ENCODE results near the gene CD2AP.

CD2AP gene

DNA sequence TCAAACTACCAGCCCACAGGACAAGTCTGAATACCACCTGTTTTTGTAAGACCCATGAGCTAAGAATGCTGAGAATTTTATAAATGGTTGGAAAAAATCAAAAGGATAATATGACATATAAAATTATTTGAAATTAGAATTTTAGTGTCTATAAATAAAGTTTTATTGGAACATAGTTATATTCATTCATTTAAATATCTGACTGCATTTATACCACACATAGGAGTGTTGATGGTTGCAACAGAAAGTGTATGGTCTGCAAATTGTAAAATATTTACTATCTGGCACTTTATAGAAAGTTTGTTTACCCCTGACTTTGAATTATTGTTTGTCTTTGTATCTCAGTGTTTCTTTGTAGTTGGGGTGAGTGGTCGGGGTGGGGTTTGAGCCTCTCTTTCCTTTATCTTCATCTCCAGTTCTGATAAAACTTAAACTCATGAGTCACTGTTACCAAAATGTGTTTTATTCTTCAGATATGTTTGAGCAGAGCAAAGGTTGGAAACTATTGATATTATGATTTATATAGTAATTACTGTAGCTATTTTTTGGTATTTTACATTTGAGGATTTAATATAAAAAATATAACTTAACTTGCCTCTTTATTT lies 55.5 kb downstream of the CD2AP start:
- TF ChIP-seq, protein P1, sequence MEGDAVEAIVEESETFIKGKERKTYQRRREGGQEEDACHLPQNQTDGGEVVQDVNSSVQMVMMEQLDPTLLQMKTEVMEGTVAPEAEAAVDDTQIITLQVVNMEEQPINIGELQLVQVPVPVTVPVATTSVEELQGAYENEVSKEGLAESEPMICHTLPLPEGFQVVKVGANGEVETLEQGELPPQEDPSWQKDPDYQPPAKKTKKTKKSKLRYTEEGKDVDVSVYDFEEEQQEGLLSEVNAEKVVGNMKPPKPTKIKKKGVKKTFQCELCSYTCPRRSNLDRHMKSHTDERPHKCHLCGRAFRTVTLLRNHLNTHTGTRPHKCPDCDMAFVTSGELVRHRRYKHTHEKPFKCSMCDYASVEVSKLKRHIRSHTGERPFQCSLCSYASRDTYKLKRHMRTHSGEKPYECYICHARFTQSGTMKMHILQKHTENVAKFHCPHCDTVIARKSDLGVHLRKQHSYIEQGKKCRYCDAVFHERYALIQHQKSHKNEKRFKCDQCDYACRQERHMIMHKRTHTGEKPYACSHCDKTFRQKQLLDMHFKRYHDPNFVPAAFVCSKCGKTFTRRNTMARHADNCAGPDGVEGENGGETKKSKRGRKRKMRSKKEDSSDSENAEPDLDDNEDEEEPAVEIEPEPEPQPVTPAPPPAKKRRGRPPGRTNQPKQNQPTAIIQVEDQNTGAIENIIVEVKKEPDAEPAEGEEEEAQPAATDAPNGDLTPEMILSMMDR (conservative IDR thresholded peaks at IDR 0.05; ENCODE audit: low read depth, low read length), result no peak
- DNase-seq (ENCODE audit: low read depth), result no peak

DNA sequence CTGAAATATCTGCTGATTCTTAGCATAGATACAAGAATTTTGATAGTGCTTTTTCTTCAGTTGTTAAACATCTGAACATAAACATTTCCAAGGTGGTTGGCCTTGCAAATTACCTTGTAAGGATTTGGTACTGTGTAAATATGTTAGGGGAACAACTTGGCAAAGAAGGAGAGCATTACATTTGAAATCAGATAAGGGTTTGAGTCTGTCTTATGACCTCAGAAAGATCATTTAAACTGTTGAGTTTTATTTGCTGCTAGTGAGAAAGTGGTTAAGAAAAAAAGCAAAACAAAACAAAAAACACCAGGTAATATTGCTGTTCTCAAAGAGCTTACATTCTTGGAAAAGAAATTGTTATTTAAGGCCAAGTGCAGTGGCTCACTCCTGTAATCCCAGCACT lies 56.5 kb downstream of the CD2AP start:
- DNase-seq (ENCODE audit: low read depth), result no peak
- TF ChIP-seq, protein P1 (conservative IDR thresholded peaks at IDR 0.05; ENCODE audit: low read depth, low read length), result no peak
- H3K4me3 ChIP-seq (ENCODE audit: low read depth, low read length), result no peak overlapping the region

More for the DNA sequence above, 55.5 kb downstream of the CD2AP start:
- no peak overlapping the region for H3K4me3 ChIP-seq (ENCODE audit: low read depth, low read length)

DNA sequence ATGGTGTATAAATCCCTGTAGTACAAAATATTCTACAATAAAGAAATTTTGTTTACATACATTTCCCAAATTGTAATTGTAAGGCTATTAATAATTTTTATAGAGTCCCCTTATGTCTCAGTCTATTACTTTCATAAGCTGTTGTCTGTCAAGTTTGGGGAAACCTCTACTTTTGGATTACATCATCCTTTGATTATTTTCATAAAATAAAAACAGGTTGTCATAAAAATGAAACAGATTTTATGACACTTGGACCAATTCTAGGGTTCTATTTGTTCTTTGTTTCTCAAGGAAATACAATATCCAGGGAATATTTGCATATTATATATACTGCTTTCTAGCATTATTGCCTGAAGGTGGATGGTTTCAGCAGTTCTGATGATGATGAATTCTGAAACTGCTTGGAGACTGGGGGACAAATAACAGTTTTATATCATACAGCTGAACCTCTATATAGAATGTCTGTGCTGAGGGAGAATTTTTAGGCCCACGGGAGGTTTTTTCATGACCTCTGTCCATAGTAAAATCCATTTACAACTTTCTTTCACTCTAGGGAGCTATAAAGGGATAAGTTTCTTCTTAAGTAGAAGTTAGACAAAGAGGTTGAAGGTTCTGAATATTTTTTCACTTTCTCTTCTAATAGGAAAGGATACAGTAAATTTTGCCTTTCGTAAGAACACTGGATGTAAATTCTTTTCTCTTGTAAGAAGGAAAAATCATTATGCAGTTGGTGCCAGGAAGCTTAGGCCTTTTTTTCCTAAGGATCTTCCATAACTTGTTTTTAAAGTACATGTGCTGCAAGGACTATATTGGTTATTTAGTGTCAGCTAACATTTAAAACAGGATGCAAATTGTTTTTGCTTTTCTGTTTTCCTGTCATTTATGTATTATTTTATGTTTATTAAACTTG lies 58.0 kb downstream of the CD2AP start:
- TF ChIP-seq, protein P1 (conservative IDR thresholded peaks at IDR 0.05; ENCODE audit: low read depth, low read length), result no peak
- no peak for DNase-seq (ENCODE audit: low read depth)
- H3K4me3 ChIP-seq (ENCODE audit: low read depth, low read length), result no peak overlapping the region

DNA sequence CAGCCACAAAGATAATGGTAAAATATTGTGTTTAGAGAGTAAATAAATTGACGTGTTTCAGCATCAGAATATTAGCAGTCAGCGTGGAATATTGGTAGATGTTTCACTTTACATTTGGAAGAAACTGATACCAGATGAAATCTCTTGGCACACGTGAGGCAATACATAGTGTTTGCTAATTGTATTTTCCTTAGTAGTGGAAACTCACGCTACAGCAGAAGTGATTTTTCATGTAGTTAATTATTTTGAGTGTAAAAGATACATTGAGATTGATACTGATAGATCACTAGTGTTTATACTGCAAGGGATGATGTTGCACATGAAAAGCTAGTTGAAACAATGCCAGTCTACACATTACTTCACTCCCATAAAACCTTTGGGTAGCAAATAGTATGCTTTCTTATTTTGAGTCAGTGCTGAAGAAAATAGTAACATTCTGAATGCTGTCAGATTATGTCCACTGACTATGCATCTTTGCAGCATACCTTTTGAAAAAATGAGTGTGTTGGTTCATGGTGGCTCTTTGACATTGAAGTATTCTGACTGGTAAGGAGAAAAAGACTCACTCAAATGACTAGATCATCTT lies 59.3 kb downstream of the CD2AP start:
- H3K4me3 ChIP-seq (ENCODE audit: low read depth, low read length), result no peak overlapping the region
- TF ChIP-seq, protein P1 (conservative IDR thresholded peaks at IDR 0.05; ENCODE audit: low read depth, low read length), result no peak
- DNase-seq (ENCODE audit: low read depth), result no peak

- H3K4me3 ChIP-seq (ENCODE audit: low read depth, low read length), result no peak overlapping the region
- TF ChIP-seq, protein P1 (conservative IDR thresholded peaks at IDR 0.05; ENCODE audit: low read depth, low read length), result no peak
- DNase-seq (ENCODE audit: low read depth), result no peak
Observed at GRCh38 chr6:47545223-47545622, 67.6 kb downstream of the CD2AP start.

DNA sequence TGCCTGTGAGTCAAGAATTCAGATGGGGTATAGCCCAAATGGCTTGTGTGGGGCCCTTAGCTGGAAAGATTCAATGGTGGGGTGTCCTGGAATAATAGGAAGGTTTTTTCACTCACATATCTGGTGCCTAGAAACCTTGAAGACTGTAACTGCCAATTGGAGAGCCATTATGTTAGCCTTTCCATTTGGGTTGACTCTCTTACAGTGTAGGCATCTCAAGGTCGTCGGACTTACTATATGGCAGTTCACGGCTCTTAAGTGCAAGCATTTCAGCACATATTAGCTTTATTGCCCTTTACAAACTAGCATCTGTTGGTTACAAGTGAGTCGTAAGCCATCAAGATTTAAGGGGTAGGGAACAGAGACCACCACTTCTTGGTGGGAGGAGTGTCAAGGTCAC lies 74.1 kb downstream of the CD2AP start:
- no peak overlapping the region for H3K4me3 ChIP-seq (ENCODE audit: low read depth, low read length)
- TF ChIP-seq, protein P1 (conservative IDR thresholded peaks at IDR 0.05; ENCODE audit: low read depth, low read length), result no peak
- no peak for DNase-seq (ENCODE audit: low read depth)
